Activated CD4-positive, alpha-beta memory T cell treated with anti-CD3 and anti-CD28 coated beads, Interleukin-2, amount 10 ng/mL, durations not matched to agents 7 days and 5 days (primary cell): ENCODE results near the gene GNL1. TPM values are rescaled to one million over a fixed set of nuclear protein-coding genes. Genes with fewer than 3 reads are reported as not detected.
"Not testable (repeated sequence)": the region's sequence is repeated elsewhere in the genome, so short reads cannot be mapped to it uniquely, and the experiment has no call there.

Experiments
- CTCF ChIA-PET: fragments of 350-600 bp; sonication (Branson Sonifier 250); formaldehyde crosslinking; loops from one replicate; lab custom pipeline; 2021; ENCODE audit warnings: antibody characterized with exemption, inconsistent platforms; lab: Charles Lee
- POLR2A ChIA-PET: fragments of 350-600 bp; sonication (Branson Sonifier 250); formaldehyde crosslinking; loops from one replicate; lab custom pipeline; 2021; ENCODE audit warnings: antibody characterized with exemption; lab: Charles Lee
- DNase-seq: peaks from one replicate; pipeline ENCODE4 v3.0.0-alpha.2; 2020
- H3K27ac Mint-ChIP-seq: one replicate; pipeline ENCODE4 v1.8.0; 2021; ENCODE audit warnings: mild to moderate bottlenecking, mixed read lengths
- H3K27me3 Mint-ChIP-seq: one replicate; pipeline ENCODE4 v1.8.0; 2021; ENCODE audit warnings: mixed read lengths
- H3K36me3 Mint-ChIP-seq: one replicate; pipeline ENCODE4 v1.8.0; 2021; ENCODE audit warnings: low read depth, mixed read lengths
- H3K4me1 Mint-ChIP-seq: one replicate; pipeline ENCODE4 v1.8.0; 2021; ENCODE audit warnings: mixed read lengths
- H3K4me3 Mint-ChIP-seq: one replicate; pipeline ENCODE4 v1.8.0; 2021; ENCODE audit warnings: mild to moderate bottlenecking, mixed read lengths
- H3K9me3 Mint-ChIP-seq: one replicate; pipeline ENCODE4 v1.8.0; 2021; ENCODE audit warnings: mixed read lengths
- total RNA-seq, 2 experiments: library from RNA; stranded (reverse); gene quantifications; one replicate each; pipeline ENCODE4 v1.2.3, GENCODE V29; 2021

Gene GNL1
- total RNA-seq, 2 experiments from 2014 or later: 62.1 to 70.8 TPM

DNA sequence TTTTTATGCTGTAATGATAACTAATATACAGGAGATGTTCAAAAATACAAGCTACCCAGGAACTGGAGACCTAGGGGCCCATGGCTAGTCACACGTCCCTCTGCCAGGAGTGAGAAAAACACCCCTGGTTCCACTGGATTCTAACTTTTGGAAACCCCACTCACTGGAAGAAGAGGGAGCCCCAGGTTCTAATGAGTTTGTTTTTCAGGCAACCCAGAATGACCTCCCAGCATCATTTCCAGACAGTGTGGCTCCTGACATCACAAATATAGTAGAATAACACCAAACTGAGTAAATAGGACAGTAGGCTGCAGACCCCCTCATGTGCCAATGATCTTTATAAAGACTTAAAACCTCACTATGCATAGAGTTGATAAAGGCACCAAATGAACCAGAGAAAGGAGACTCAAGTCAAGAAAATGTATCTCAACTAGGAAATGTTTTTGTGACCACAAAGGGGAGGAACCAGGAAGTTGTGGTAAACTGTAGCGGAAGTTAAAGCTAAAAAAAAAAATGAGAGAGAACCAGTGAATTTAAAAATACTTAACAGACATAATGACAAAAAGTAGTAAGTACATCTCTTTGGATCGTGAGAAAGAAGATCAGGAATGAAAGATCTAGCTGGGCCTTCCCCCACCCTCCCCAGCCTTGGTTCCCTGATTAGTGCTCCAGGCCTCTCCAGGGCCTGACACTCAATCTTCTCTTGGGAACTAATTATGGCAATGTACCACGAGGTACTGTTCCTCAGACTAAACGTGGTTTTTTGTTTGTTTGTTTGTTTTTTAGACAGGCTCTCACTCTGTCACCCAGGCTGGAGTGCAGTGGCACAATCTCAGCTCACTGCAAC is 47.2 kb downstream of the GNL1 start:
- ChIA-PET POLR2A (interaction anchor here (0.6 to 15.6 kb wide), 16 partner anchors 9 to 176 kb away, joined by 3 to 290 read pairs (median 5); partner anchors contain the start of genes ABCF1, MRPS18B and PRR3), CTCF (interaction anchor here (0.7 to 4.0 kb wide), 12 partner anchors 8 to 44 kb away, joined by 3 to 28 read pairs (median 7); no protein-coding TSS in a partner anchor)
- Mint-ChIP-seq H3K36me3 (peaks cover 4% of the 10 kb centered on the region), H3K27ac (peak overlapping the region; percentile 89), H3K4me1 (peaks cover 46% of the 10 kb centered on the region), H3K9me3 (no peaks in the 10 kb centered on the region), H3K4me3 (peak overlapping the region; percentile 50), H3K27me3 (no peaks in the 10 kb centered on the region)
- DNase-seq: no peak

DNA sequence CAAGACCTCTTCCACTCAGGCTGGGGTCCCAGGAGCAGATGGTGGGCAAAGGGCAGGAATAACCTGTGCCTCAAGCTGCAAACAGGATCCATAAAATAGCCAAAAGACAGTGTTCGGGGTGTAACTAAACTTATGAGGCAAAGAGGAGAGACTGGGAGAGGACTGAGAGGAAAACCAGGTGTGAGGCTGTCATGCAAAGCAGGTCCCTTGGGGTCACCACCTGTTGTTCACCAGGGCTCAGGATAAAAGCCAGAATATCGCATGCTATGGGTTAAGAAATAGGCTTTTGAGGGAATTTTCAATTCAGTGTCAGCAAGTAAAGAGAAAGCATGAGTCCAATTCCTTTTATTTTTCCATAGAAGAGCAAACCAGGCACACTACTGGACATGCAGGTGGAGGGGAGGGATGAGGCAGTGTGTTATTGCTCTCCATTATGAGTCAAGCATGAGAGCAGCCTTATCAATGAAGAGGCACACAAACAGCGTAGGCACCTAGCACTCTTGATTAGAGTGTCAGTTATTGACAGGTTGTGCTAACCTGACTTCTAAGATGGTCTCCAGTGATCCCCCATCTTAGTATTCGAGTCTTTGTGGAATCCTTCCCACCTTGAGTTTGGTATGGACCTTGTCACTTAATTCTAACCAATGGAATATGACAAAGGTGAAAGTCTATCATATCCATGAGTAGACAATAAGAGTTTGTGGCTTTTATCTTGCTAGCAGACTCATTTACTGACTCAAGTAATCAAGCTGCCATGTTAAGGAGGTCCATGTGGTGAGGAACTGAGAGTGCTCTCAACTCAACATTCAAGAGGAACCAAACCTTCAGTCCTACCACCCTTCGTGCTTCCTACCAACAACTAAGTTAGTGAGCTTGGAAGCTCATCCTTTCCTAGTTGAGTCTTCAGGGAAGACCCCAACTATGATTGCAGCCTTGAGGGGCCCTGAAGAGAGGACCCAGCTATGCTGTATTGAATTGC is 48.2 kb downstream of the GNL1 start:
- Mint-ChIP-seq H3K36me3 (peaks cover 4% of the 10 kb centered on the region), H3K27me3 (no peaks in the 10 kb centered on the region), H3K4me3 (peak overlapping the region; percentile 50), H3K4me1 (peaks cover 46% of the 10 kb centered on the region), H3K27ac (peak overlapping the region; percentile 89), H3K9me3 (no peaks in the 10 kb centered on the region)
- ChIA-PET POLR2A (interaction anchor here (0.7 to 15.6 kb wide), 9 partner anchors 8 to 110 kb away, joined by 3 to 290 read pairs (median 8); partner anchors contain the start of genes ABCF1, MRPS18B and PRR3), CTCF (interaction anchor here (0.9 to 4.0 kb wide), 10 partner anchors 7 to 37 kb away, joined by 3 to 28 read pairs (median 9); no protein-coding TSS in a partner anchor)
- DNase-seq: no peak

DNA sequence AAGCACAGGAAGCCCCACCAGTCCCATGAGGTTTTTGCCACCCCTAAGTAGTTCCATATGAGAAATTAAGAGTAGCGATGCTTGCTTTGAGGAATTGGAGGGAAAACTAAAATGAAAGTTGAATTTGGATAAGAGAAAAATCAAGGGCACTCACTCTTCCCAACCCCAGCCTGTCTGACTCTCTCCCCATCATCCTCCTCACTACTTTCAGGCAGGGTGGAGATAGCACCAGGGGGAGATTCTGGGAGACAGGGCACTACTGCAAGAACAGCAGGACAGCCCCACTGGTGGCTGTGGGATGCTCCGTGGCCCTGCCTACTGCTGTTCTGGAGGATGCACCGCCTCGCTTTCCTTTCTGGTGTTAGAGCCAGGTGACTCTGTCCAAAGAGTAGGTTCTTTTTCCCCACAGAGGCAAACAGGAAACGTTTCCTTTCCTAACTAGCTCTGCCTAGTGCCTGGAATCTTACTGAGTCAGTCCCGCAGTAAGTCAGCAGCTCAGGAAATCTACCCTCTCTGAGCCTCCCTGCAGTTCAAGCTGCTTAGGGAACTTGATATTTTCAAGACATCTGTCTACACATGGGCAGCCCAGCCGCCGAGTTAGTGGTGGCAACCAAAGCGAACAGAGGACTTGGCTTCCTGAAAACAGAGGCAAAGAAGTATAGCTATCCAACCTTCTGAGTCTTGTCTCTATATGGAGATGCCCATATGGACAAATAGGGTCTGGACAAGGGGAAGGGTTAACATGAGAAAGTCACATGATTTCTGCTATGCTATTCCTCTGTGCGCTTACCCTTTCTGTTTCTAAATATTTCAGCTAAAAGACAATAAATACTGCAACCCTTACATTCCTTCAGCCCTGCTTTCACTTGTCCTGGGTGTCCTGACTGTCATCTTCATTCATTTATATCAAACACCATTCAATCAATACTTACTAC is 55.6 kb downstream of the GNL1 start:
- H3K27ac Mint-ChIP-seq: peak overlapping the region; percentile 40
- POLR2A ChIA-PET: interaction anchor here (0.8 to 15.6 kb wide), 13 partner anchors 7 to 115 kb away, joined by 3 to 290 read pairs (median 3); no protein-coding TSS in a partner anchor
- H3K9me3 Mint-ChIP-seq: no peaks in the 10 kb centered on the region
- no peaks in the 10 kb centered on the region for H3K27me3 Mint-ChIP-seq
- no peaks in the 10 kb centered on the region for H3K36me3 Mint-ChIP-seq
- peaks cover 30% of the 10 kb centered on the region for H3K4me1 Mint-ChIP-seq
- CTCF ChIA-PET: interaction anchor here (0.9 to 4.7 kb wide), 5 partner anchors 9 to 44 kb away, joined by 4 to 29 read pairs (median 13); no protein-coding TSS in a partner anchor
- peak overlapping the region; percentile 37 for H3K4me3 Mint-ChIP-seq
- no peak for DNase-seq

DNA sequence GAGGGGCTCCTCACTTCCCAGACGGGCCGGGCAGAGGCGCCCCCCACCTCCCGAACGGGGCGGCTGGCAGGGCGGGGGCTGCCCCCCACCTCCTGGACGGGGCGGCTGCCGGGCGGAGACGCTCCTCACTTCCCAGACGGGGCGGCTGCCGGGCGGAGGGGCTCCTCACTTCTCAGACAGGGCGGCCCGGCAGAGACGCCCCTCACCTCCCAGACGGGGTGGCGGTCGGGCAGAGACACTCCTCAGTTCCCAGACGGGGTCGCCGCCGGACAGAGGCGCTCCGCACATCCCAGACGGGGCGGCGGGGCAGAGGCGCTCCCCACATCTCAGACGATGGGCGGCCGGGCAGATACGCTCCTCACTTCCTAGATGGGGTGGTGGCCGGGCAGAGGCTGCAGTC is 57.6 kb downstream of the GNL1 start:
- H3K9me3 Mint-ChIP-seq, POLR2A ChIA-PET, H3K27ac Mint-ChIP-seq, DNase-seq, H3K27me3 Mint-ChIP-seq, H3K4me3 Mint-ChIP-seq: not testable (repeated sequence)
- Mint-ChIP-seq H3K36me3 (peaks cover 11% of the 10 kb centered on the region), H3K4me1 (peaks cover 48% of the 10 kb centered on the region)
- CTCF ChIA-PET: interaction anchor here (0.7 kb wide), 1 partner anchor 182 kb away, joined by 3 read pairs; no protein-coding TSS in a partner anchor

DNA sequence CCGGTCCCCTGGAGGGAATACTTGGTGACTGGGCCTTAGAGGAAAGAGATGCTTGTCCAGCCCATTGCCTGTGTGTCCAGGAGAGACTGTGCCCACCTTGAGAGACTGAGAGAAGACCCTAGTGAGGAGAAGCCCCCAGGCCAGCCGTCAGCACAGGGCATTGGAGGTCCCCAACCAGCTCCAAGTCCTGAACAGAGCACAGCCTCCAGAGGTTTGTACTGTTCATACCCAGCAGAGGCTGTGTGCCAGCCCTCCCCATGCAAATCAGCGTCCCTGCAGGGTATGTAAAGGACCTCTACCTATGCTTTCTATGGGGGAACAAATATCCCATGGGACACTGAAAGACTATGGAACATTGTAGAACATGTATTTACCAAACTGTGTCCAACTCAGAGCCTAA is 58.6 kb downstream of the GNL1 start:
- H3K9me3 Mint-ChIP-seq: no peaks in the 10 kb centered on the region
- H3K36me3 Mint-ChIP-seq: peaks cover 19% of the 10 kb centered on the region
- ChIA-PET CTCF (interaction anchor here (2.0 to 8.6 kb wide), 3 partner anchors 34 to 47 kb away, joined by 10 to 86 read pairs (median 13); no protein-coding TSS in a partner anchor), POLR2A (interaction anchor here (8.6 kb wide), 1 partner anchor 10 kb away, joined by 290 read pairs; no protein-coding TSS in a partner anchor)
- H3K4me1 Mint-ChIP-seq: peaks cover 57% of the 10 kb centered on the region
- H3K27me3 Mint-ChIP-seq: no peaks in the 10 kb centered on the region
- no peak overlapping the region for H3K27ac Mint-ChIP-seq
- H3K4me3 Mint-ChIP-seq: no peak overlapping the region
- no peak for DNase-seq

DNA sequence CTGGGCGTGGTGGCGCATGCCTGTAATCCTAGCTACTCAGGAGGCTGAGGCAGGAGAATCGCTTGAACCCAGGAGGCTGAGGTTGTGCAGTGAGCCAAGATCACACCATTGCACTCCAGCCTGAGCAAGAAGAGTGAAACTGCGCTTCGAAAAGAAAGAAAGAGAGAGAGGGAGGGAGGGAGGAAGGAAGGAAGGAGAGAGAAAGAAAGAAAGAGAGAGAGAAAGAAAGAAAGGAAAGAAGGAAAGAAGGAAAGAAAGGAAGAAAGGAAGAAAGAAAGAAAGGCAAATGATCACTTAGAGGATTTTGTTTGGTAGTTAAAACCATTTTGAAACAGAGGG is 59.1 kb downstream of the GNL1 start:
- H3K4me3 Mint-ChIP-seq, H3K27ac Mint-ChIP-seq, H3K27me3 Mint-ChIP-seq, DNase-seq, H3K9me3 Mint-ChIP-seq: not testable (repeated sequence)
- Mint-ChIP-seq H3K4me1 (peaks cover 62% of the 10 kb centered on the region), H3K36me3 (peaks cover 24% of the 10 kb centered on the region)
- ChIA-PET POLR2A (interaction anchor here (7.7 to 8.6 kb wide), 2 partner anchors 10 to 34 kb away, joined by 154 to 290 read pairs; no protein-coding TSS in a partner anchor), CTCF (interaction anchor here (0.9 to 8.6 kb wide), 4 partner anchors 34 to 100 kb away, joined by 3 to 86 read pairs (median 12); no protein-coding TSS in a partner anchor)

DNA sequence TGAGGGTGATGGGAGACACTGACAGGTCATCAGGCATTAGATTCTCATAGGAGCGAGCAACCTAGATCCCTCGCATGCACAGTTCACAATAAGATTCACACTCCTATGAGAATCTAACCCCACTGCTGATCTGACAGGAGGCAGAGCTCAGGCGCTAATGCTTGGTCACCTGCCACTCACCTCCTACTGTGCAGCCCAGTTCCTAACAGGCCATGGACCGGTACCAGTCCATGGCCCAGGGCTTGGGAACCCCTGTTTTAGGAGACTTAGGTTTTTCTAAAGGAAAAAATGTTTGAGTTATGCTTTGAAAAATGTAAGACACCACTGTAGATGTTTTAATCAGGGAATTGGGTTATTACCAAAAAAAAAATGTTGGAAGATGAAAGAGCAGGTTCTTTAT is 60.3 kb downstream of the GNL1 start:
- no peak for DNase-seq
- H3K9me3 Mint-ChIP-seq: no peaks in the 10 kb centered on the region
- CTCF ChIA-PET: interaction anchor here (0.7 to 8.6 kb wide), 5 partner anchors 28 to 49 kb away, joined by 3 to 86 read pairs (median 10); no protein-coding TSS in a partner anchor
- no peaks in the 10 kb centered on the region for H3K27me3 Mint-ChIP-seq
- H3K4me1 Mint-ChIP-seq: peaks cover 69% of the 10 kb centered on the region
- H3K36me3 Mint-ChIP-seq: peaks cover 36% of the 10 kb centered on the region
- POLR2A ChIA-PET: interaction anchor here (1.2 to 8.6 kb wide), 5 partner anchors 11 to 49 kb away, joined by 4 to 290 read pairs (median 9); no protein-coding TSS in a partner anchor
- H3K4me3 Mint-ChIP-seq: no peak overlapping the region
- H3K27ac Mint-ChIP-seq: no peak overlapping the region

DNA sequence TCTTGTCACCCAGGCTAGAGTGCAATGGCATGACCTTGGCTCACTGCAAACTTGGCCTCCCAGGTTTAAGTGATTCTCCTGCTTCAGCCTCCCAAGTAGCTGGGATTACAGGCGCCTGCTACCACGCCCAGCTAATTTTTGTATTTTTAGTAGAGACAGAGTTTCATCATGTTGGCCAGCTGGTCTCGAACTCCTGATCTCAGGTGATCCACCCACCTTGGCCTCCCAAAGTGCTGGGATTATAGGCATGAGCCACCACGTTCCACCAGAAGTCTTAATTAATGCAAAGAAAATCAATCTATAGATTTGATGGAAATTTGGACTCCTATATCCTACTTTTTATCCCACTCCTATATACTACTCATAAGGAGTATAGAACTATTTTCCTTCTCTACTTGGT is 61.2 kb downstream of the GNL1 start:
- H3K9me3 Mint-ChIP-seq, H3K4me3 Mint-ChIP-seq, H3K27me3 Mint-ChIP-seq, DNase-seq: not testable (repeated sequence)
- ChIA-PET POLR2A (interaction anchor here (0.6 to 8.6 kb wide), 6 partner anchors 12 to 120 kb away, joined by 3 to 290 read pairs (median 36); partner anchors contain the start of genes GNL1 and PRR3), CTCF (interaction anchor here (0.6 to 8.6 kb wide), 5 partner anchors 11 to 50 kb away, joined by 4 to 86 read pairs (median 20); no protein-coding TSS in a partner anchor)
- peak overlapping the region; percentile 25 for H3K27ac Mint-ChIP-seq
- H3K36me3 Mint-ChIP-seq: peaks cover 45% of the 10 kb centered on the region
- peaks cover 65% of the 10 kb centered on the region for H3K4me1 Mint-ChIP-seq

DNA sequence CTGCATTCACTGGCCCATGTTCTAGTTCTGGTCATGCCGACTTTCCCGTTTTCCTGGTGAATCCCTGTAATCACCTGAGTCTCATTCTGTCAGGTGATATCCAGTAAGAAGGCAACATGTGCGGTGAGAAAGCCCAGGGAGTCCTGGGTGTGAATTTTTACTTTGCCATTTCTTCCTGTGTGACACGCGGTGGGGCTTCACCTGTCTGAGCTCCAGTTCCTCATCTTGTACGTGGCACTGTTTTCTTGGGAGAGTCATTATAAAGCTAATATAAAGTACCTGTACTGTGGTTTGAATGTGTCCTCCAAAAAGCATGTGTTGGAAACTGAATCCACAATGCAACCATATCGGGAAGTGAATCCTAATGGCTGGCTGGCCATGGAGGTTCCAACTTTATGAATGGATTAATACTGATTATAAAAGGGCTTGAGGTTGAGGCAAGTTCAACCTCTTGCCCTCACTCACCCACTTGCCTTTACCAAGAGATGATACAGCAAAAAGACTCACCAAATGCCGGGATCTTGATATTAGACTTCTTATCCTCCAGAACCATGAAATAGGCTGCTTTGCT is 61.9 kb downstream of the GNL1 start:
- Mint-ChIP-seq H3K27ac (peak overlapping the region; percentile 47), H3K4me3 (peak overlapping the region; percentile 1), H3K36me3 (peaks cover 52% of the 10 kb centered on the region), H3K27me3 (no peaks in the 10 kb centered on the region), H3K4me1 (peaks cover 64% of the 10 kb centered on the region), H3K9me3 (no peaks in the 10 kb centered on the region)
- ChIA-PET POLR2A (interaction anchor here (0.6 to 8.6 kb wide), 16 partner anchors 9 to 227 kb away, joined by 3 to 290 read pairs (median 9); partner anchors contain the start of genes ABCF1, GNL1 and PRR3), CTCF (interaction anchor here (0.7 to 8.6 kb wide), 11 partner anchors 9 to 236 kb away, joined by 3 to 86 read pairs (median 7); partner anchors contain the start of gene DHX16)
- DNase-seq: no peak

DNA sequence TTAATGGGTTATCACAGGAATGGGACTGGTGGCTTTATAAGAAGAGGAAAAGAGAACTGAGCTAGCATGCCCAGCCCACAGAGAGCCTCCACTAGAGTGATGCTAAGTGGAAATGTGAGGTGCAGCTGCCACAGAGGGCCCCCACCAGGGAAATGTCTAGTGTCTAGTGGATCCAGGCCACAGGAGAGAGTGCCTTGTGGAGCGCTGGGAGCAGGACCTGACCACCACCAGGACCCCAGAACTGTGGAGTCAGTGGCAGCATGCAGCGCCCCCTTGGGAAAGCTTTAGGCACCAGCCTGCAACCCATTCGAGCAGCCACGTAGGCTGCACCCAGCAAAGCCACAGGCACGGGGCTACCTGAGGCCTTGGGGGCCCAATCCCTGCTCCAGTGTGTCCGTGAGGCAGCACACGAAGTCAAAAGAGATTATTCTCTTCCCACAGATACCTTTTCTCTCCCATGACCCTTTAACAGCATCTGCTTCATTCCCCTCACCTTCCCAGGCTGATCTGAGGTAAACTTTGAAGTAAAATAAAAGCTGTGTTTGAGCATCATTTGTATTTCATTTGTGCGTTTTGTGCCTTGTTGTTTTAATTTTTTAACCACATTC is 62.5 kb downstream of the GNL1 start:
- ChIA-PET CTCF (interaction anchor here (0.6 to 8.6 kb wide), 12 partner anchors 9 to 237 kb away, joined by 3 to 86 read pairs (median 7); partner anchors contain the start of gene DHX16), POLR2A (interaction anchor here (0.6 to 8.6 kb wide), 19 partner anchors 8 to 228 kb away, joined by 3 to 290 read pairs (median 7); partner anchors contain the start of genes ABCF1, GNL1 and PRR3)
- Mint-ChIP-seq H3K4me3 (peak overlapping the region; percentile 100), H3K4me1 (peaks cover 69% of the 10 kb centered on the region), H3K27me3 (no peaks in the 10 kb centered on the region), H3K9me3 (no peaks in the 10 kb centered on the region), H3K36me3 (peaks cover 57% of the 10 kb centered on the region), H3K27ac (peak overlapping the region; percentile 47)
- no peak for DNase-seq
